DND-41 (cell line): ENCODE results near the gene SMAD7.

Experiments used
- ATAC-seq: fragments of 200-7000 bp; cut with Tn5 transposase; 3 replicates; pipeline ENCODE4 v1.9.1; 2021; ENCODE audit warnings: low read depth; ENCODE audit not compliant: insufficient read depth
- DNase-seq: peaks from one replicate; pipeline ENCODE4 v3.0.0-alpha.2; 2020
- H2AFZ ChIP-seq: 2 replicates; pipeline ENCODE4 v1.6.0; 2012; ENCODE audit warnings: low read depth, low read length
- H3K27ac ChIP-seq: 2 replicates; pipeline ENCODE4 v1.5.1; 2012; ENCODE audit warnings: low read length, inconsistent platforms
- H3K27me3 ChIP-seq: fragments of 200-600 bp; sonication (generic); 2 replicates; pipeline ENCODE4 v1.6.0; 2012; ENCODE audit warnings: low read length, mild to moderate bottlenecking, inconsistent platforms; ENCODE audit not compliant: insufficient read depth, poor library complexity
- H3K36me3 ChIP-seq: 2 replicates; pipeline ENCODE4 v1.5.1; 2012; ENCODE audit warnings: low read length, inconsistent platforms; ENCODE audit not compliant: insufficient read depth
- H3K4me1 ChIP-seq: 2 replicates; pipeline ENCODE4 v1.5.1; 2012; ENCODE audit warnings: mild to moderate bottlenecking, low read length; ENCODE audit not compliant: insufficient read depth
- H3K4me2 ChIP-seq: 2 replicates; pipeline ENCODE4 v1.6.0; 2012; ENCODE audit warnings: mild to moderate bottlenecking, moderate library complexity, low read length, inconsistent platforms; ENCODE audit not compliant: insufficient read depth
- H3K4me3 ChIP-seq, 2 experiments: fragments of 200-600 bp in 1 of 2; shearing (Covaris generic) in 1 of 2; 2 replicates each; pipeline ENCODE4 v1.5.1; 2012 to 2016; ENCODE audit warnings: inconsistent platforms in 2 of 2, low read length in 2 of 2, mild to moderate bottlenecking in 2 of 2, low read depth in 1 of 2, moderate library complexity in 1 of 2
- H3K79me2 ChIP-seq: 2 replicates; pipeline ENCODE4 v1.6.0; 2012; ENCODE audit warnings: low read length, inconsistent platforms; ENCODE audit not compliant: insufficient read depth
- H3K9ac ChIP-seq: 2 replicates; pipeline ENCODE4 v1.6.0; 2012; ENCODE audit warnings: low read depth, mild to moderate bottlenecking, inconsistent platforms, low read length, moderate library complexity
- H3K9me3 ChIP-seq: 2 replicates; pipeline ENCODE4 v1.5.1; 2012; ENCODE audit warnings: low read length, moderate library complexity, mild to moderate bottlenecking, inconsistent platforms; ENCODE audit not compliant: insufficient read depth, severe bottlenecking
- H4K20me1 ChIP-seq: 2 replicates; pipeline ENCODE4 v1.6.0; 2012; ENCODE audit warnings: low read length; ENCODE audit not compliant: insufficient read depth
- CTCF ChIP-seq: IDR thresholded peaks from 2 replicates; pipeline ENCODE4 v1.5.1; 2012; ENCODE audit warnings: borderline replicate concordance, low read length, moderate library complexity, mild to moderate bottlenecking; ENCODE audit not compliant: poor library complexity, severe bottlenecking; ENCODE audit errors: extremely low read depth
- EZH2 ChIP-seq: IDR thresholded peaks from 3 replicates; pipeline ENCODE4 v1.6.1; 2012; ENCODE audit warnings: borderline replicate concordance, low read depth, mild to moderate bottlenecking, moderate library complexity, low read length, inconsistent platforms; ENCODE audit not compliant: severe bottlenecking

Gene SMAD7

DNA sequence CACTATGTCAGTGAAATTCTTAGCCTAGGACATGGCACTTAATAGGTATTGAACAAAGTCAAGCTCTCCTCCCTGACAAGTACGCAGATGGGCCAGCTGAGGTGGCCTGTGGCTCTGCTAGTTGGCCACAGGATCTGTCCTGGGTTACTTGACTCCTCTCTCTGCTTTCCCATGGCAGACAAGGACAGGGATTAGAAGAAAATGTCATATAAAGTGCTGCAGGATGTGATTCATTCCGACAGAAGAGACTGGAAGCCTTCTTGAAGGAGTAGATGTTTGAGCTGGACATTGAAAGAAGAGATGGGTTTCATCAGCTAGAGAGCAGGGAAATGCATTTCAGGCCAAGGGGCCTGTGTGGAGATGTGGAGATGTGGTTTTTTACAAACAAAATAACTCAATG is 46.7 kb downstream of the SMAD7 start:
- H2AFZ ChIP-seq: no peak overlapping the region
- H3K4me2 ChIP-seq: no peak overlapping the region
- H3K9me3 ChIP-seq: no peaks in the 10 kb centered on the region
- no peak overlapping the region for H3K4me3 ChIP-seq
- no peak for TF ChIP-seq EZH2
- TF ChIP-seq CTCF: no peak
- H3K27ac ChIP-seq: no peak overlapping the region
- H3K79me2 ChIP-seq: no peaks in the 10 kb centered on the region
- no peak overlapping the region for H3K9ac ChIP-seq
- H3K27me3 ChIP-seq: no peaks in the 10 kb centered on the region
- H4K20me1 ChIP-seq: no peaks in the 10 kb centered on the region
- no peak for ATAC-seq
- H3K36me3 ChIP-seq: no peaks in the 10 kb centered on the region
- no peak for DNase-seq
- 0 out of 2 replicates have a peak, but pooled peaks cover 1% of the 10 kb centered on the region for H3K4me1 ChIP-seq

GRCh38 chr18:48902856-48903601 is 47.7 kb downstream of the SMAD7 start:
- H3K9ac ChIP-seq: no peak overlapping the region
- no peaks in the 10 kb centered on the region for H3K36me3 ChIP-seq
- no peaks in the 10 kb centered on the region for H3K9me3 ChIP-seq
- H3K4me1 ChIP-seq: no peaks in the 10 kb centered on the region
- DNase-seq: no peak
- no peak for ATAC-seq
- TF ChIP-seq EZH2: no peak
- no peak for TF ChIP-seq CTCF
- no peak overlapping the region for H2AFZ ChIP-seq
- no peak overlapping the region for H3K4me3 ChIP-seq
- H3K4me2 ChIP-seq: no peak overlapping the region
- H3K79me2 ChIP-seq: no peaks in the 10 kb centered on the region
- H3K27me3 ChIP-seq: no peaks in the 10 kb centered on the region
- H4K20me1 ChIP-seq: no peaks in the 10 kb centered on the region
- H3K27ac ChIP-seq: no peak overlapping the region

DNA sequence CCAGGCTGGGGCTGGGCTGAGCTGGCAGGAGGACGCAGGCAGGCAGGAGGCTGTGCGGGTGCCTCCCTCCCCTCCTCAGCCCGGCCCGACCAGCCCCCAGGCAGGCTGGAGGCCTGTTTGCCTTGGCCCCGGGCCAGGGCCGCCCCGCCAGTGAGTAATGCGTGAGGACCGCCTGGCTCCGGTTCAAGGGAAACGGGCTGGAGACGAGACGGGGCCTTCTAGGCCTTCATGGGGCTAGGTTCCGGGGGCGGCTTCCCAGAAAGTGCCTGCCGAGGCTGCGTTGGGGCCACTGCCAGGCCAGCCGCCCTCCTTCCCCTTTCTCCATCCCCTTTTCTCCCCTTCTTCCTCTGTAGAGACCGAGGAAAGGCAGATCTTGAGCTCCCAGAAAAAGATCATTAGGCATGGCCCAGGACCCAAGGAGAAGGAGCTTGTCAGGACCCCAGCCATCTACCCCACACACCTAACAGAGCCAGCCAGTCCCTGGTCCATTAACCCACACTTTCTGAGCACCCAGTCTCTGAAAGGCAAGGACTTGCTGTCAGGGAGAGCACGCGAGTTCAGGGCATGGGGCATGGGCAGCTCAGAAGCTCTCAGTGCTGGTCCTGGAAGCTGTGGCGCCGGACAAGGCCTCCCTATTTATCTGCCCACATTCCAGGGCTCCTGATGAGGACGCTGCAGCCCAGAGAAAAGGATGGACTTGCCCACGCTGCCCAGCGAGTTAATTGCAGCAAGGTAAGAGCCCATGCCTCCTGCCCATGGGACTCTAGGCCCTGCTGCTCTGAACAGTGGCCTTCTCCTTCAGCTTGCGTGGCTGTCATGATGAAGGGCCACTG is 48.5 kb downstream of the SMAD7 start:
- Histone ChIP-seq H3K4me3 (no peak overlapping the region), H3K9me3 (no peaks in the 10 kb centered on the region), H3K27ac (no peak overlapping the region), H2AFZ (no peak overlapping the region), H3K9ac (no peak overlapping the region), H3K4me1 (no peaks in the 10 kb centered on the region), H3K27me3 (no peaks in the 10 kb centered on the region), H4K20me1 (no peaks in the 10 kb centered on the region), H3K36me3 (no peaks in the 10 kb centered on the region), H3K79me2 (no peaks in the 10 kb centered on the region), H3K4me2 (no peak overlapping the region)
- ATAC-seq (no peak), DNase-seq (no peak)
- no peak for TF ChIP-seq CTCF
- TF ChIP-seq EZH2: no peak
